Lower lobe of right lung (tissue), 2 donors: Measurements from ENCODE around the gene TMEM236. TPM values are rescaled to one million over a fixed set of nuclear protein-coding genes. Genes with fewer than 3 reads are reported as not detected.
A peak's percentile ranks its signal among the peaks of the same experiment; 100 is the strongest.

Experiments used
- ATAC-seq, 2 donors: fragments of 200-7000 bp; cut with Tn5 transposase; one replicate each; pipeline ENCODE4 v1.9.1; 2020 to 2022; ENCODE audit warnings: mild to moderate bottlenecking in 2 of 2, moderate library complexity in 2 of 2
- DNase-seq: peaks from one replicate; pipeline ENCODE4 v3.0.0-alpha.2; 2020
- H3K27ac ChIP-seq: fragments of 200-600 bp; one replicate; pipeline ENCODE4 v1.8.0; 2022
- H3K27me3 ChIP-seq: fragments of 200-600 bp; one replicate; pipeline ENCODE4 v1.8.0; 2022; ENCODE audit warnings: low read depth
- H3K36me3 ChIP-seq: fragments of 200-600 bp; one replicate; pipeline ENCODE4 v1.8.0; 2022; ENCODE audit warnings: mild to moderate bottlenecking
- H3K4me1 ChIP-seq: fragments of 200-600 bp; one replicate; pipeline ENCODE4 v1.8.0; 2022
- H3K4me3 ChIP-seq: fragments of 200-600 bp; one replicate; pipeline ENCODE4 v1.8.0; 2022; ENCODE audit warnings: mild to moderate bottlenecking
- H3K9me3 ChIP-seq: fragments of 200-600 bp; one replicate; pipeline ENCODE4 v1.8.0; 2022
- intact Hi-C: fragments of 100-400 bp; cut with DNase I; formaldehyde crosslinking; loops from one replicate; pipeline ENCODE4 v1.11.0; 2022
- total RNA-seq: library from RNA; stranded (reverse); fragmentation: NEBNext Ultra II Directional; extraction: Animal tissue kit (Norgen Biotek cat#: 25700); gene quantifications from one replicate; pipeline ENCODE4 v1.2.1, GENCODE V29; 2021
- TF ChIP-seq, protein P1 (sequence below): fragments of 200-600 bp; IDR thresholded peaks from one replicate; pipeline ENCODE4 v1.8.0; 2022; ENCODE audit warnings: antibody characterized with exemption, mild to moderate bottlenecking
- donor health status: DM: no; HTN: yes; CAD: no; lungs with severe emphysema.

TMEM236 gene
- total RNA-seq, 1 donor from 2014 or later: 5.9 TPM

DNA sequence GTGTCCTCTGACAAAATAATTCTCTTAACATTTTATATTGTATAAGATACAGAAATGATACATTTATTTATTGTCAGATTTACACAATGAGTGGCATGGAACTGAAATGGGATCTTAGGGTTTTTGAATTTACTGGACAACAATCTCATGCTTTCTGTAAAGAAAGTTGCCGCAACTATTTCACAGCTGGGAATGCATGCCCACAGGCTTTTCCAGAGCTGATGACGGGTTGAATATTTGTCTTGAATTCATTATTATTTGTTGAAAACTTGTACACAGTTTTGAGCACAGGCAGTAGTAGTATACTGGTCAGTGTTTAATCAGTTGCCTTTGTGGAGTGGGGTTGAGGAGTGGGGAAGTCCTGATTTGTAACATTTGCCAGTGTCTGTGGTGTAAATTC is 36.6 kb downstream of the TMEM236 start:
- no peak for ATAC-seq
- DNase-seq: no peak
- peaks cover 42% of the 10 kb centered on the region for H3K4me1 ChIP-seq

DNA sequence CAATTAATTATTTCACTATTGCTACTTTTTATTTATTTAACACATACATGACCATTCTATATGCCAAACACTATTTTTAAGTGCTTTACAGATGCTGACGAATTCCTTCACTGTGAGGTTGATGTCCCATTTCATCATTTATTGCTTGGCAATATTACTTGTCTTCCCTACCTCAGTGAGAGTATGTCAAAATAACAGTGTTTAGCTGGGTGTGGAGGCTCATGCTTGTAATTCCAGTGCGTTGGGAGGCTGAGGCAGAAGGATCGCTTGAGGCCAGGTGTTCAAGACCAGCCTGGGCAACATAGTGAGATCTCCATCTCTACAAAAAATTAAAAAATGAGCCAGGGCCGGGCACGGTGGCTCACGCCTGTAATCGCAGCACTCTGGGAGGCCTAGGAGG is 37.4 kb downstream of the TMEM236 start:
- intact Hi-C loops: no loop called here
- ATAC-seq: no peak
- TF ChIP-seq, protein P1, sequence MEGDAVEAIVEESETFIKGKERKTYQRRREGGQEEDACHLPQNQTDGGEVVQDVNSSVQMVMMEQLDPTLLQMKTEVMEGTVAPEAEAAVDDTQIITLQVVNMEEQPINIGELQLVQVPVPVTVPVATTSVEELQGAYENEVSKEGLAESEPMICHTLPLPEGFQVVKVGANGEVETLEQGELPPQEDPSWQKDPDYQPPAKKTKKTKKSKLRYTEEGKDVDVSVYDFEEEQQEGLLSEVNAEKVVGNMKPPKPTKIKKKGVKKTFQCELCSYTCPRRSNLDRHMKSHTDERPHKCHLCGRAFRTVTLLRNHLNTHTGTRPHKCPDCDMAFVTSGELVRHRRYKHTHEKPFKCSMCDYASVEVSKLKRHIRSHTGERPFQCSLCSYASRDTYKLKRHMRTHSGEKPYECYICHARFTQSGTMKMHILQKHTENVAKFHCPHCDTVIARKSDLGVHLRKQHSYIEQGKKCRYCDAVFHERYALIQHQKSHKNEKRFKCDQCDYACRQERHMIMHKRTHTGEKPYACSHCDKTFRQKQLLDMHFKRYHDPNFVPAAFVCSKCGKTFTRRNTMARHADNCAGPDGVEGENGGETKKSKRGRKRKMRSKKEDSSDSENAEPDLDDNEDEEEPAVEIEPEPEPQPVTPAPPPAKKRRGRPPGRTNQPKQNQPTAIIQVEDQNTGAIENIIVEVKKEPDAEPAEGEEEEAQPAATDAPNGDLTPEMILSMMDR: no peak

More for the DNA sequence above, 36.6 kb downstream of the TMEM236 start:
- no peaks in the 10 kb centered on the region for H3K9me3 ChIP-seq
- H3K27me3 ChIP-seq: no peaks in the 10 kb centered on the region
- intact Hi-C loops: no loop called here
- H3K4me3 ChIP-seq: no peak overlapping the region
- no peak overlapping the region for H3K27ac ChIP-seq
- TF ChIP-seq, protein P1: no peak
- H3K36me3 ChIP-seq: no peaks in the 10 kb centered on the region

DNA sequence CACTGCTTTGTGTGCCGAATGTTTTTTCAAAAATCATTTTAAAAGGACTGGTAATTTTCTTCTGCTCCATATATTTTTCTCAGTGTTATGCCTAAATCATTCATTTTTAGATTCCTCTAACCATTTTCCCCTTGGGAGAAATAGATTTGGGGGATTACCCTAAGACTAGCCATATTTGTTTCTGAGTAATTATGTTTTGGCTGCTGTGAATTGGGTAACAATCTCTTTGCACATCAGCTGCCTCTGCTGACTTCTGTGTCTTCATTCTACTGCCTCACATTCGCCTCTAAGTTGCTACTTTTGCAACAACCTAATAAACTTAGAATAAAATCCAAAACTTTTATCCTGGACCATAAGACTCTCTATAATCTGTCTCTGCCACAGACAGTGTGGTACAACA is 38.6 kb downstream of the TMEM236 start:
- TF ChIP-seq, protein P1: no peak
- intact Hi-C loops: no loop called here

More for the DNA sequence above, 37.4 kb downstream of the TMEM236 start:
- no peak overlapping the region for H3K4me3 ChIP-seq
- DNase-seq: no peak
- H3K27me3 ChIP-seq: no peaks in the 10 kb centered on the region
- peaks cover 34% of the 10 kb centered on the region for H3K4me1 ChIP-seq
- no peaks in the 10 kb centered on the region for H3K36me3 ChIP-seq
- no peak overlapping the region for H3K27ac ChIP-seq
- no peaks in the 10 kb centered on the region for H3K9me3 ChIP-seq

DNA sequence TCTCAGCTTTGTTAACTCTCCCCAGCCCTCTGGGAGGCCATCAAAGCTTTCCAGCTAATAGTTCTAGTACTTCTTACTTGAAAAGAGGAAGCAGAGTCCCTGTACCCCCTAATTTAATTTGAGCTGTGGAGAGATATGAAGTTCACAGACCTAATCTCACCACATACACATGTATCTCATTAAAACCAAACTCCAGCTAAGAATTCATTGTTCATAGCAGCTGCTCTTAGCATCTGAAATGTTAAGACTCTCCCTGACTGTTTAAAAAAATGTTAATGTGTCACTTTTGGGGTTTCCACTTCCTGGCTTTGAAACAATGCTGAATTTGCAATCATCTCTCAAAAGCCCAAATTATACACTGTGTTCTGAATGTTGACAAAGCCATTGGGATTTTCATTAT is 41.0 kb downstream of the TMEM236 start:
- H3K4me3 ChIP-seq: no peak overlapping the region
- H3K27me3 ChIP-seq: no peaks in the 10 kb centered on the region
- ATAC-seq (no peak), DNase-seq (no peak)
- H3K4me1 ChIP-seq: peaks cover 12% of the 10 kb centered on the region
- peak overlapping the region; percentile 0 for H3K27ac ChIP-seq
- intact Hi-C loops: no loop called here
- TF ChIP-seq, protein P1: no peak
- no peaks in the 10 kb centered on the region for H3K36me3 ChIP-seq
- H3K9me3 ChIP-seq: no peaks in the 10 kb centered on the region

More for the DNA sequence above, 38.6 kb downstream of the TMEM236 start:
- peaks cover 29% of the 10 kb centered on the region for H3K4me1 ChIP-seq
- H3K27me3 ChIP-seq: no peaks in the 10 kb centered on the region
- no peak overlapping the region for H3K4me3 ChIP-seq
- no peaks in the 10 kb centered on the region for H3K9me3 ChIP-seq
- no peak overlapping the region for H3K27ac ChIP-seq
- ATAC-seq (no peak), DNase-seq (no peak)
- no peaks in the 10 kb centered on the region for H3K36me3 ChIP-seq

DNA sequence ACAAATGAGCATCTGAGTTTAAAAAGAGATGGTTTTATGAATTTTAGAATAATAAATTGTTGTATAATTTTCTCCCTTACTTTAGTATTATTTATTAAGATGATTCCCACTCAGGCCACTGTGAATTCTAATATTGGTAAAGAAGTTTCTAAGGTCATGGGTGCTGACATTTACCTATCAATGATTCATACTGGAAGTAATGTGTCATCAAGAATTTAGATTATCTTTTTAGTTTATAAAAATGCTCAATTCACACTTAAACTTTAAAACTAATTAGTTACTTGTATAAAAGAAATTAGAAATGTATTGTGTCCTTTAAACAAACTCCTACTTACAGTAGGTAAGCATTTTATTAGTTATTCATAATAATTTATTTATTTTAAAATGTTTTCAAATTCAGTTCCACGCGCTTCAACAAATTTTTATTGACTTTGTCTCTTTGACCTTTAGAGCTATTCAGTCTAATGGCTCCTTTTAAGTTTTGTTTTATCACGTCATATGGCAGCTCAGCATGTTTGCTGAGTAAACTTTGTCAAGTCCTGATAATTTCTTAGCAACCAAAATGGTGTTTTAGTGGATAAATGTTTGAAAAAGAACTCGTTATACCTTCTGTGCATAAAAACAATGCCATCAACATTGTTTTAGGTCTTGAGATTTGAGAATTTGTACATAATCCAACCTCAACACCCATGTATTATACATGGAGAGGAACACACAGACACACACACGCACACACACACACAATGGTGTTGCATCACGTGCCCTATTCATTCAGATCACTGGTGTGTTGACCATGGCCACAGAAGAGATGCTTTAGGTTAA is 42.0 kb downstream of the TMEM236 start:
- intact Hi-C loops: no loop called here
- Histone ChIP-seq H3K4me3 (no peak overlapping the region), H3K27me3 (no peaks in the 10 kb centered on the region), H3K27ac (peak overlapping the region; percentile 18), H3K4me1 (peaks cover 12% of the 10 kb centered on the region), H3K9me3 (no peaks in the 10 kb centered on the region), H3K36me3 (no peaks in the 10 kb centered on the region)
- peak; percentile 75 to 89 for ATAC-seq
- TF ChIP-seq, protein P1: no peak
- DNase-seq: no peak
